Embryonic facial prominence (tissue), 1 donor: Measurements from ENCODE around the gene NCOA6.
A peak's percentile ranks its signal among the peaks of the same experiment; 100 is the strongest.

Experiments used
- DNase-seq: peaks from one replicate; pipeline ENCODE4 v3.0.0-alpha.2; 2016; ENCODE audit errors: extremely low spot score

The NCOA6 gene

DNA sequence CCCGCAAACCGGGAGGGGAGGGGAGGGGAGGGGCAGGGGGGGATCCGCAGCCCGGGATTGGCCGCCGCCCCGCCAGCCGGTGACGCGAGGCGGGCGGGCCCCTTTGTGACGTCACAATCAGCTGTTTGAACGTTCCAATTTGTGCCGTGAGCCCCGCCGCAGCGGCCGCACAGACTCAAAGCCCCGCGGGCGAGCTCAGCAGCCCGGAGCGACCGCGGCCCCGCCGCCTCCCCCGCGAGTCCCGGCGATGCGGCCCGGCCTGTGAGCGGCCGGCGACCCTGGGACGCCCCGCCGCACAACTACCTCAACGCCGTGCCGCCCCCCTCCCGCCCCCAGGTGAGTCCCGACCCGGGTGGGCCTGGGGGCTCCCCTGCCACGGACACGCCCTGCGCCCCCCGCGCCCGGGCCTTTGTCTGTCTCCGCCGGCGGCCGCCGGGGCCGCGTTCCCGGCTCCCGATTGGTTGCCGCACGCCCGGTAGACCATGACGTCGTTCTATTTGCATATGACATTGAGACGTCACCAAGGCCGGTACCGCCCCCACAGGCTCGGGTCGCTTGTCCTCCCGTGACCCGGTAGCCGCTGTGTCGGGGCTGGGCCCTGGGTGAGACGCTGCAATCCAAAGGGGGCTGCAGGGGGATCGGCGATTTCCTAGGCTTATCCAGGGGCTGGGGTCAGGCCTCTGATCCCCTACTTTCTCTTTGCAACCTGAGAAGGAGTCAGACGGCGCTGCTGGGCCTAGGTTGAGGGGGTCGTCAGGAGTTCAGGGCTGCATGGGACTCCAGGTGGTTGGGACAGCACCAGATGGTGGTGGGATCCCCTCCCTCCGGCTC is 121.1 kb downstream of the NCOA6 start, which contains the start of gene TP53INP2:
TSS of gene TP53INP2 (plus strand) at position 168 of the 831 bp plus-strand sequence. CDS start 4,396 bp downstream, outside the sequence.
- DNase-seq = peak; percentile 85

DNA sequence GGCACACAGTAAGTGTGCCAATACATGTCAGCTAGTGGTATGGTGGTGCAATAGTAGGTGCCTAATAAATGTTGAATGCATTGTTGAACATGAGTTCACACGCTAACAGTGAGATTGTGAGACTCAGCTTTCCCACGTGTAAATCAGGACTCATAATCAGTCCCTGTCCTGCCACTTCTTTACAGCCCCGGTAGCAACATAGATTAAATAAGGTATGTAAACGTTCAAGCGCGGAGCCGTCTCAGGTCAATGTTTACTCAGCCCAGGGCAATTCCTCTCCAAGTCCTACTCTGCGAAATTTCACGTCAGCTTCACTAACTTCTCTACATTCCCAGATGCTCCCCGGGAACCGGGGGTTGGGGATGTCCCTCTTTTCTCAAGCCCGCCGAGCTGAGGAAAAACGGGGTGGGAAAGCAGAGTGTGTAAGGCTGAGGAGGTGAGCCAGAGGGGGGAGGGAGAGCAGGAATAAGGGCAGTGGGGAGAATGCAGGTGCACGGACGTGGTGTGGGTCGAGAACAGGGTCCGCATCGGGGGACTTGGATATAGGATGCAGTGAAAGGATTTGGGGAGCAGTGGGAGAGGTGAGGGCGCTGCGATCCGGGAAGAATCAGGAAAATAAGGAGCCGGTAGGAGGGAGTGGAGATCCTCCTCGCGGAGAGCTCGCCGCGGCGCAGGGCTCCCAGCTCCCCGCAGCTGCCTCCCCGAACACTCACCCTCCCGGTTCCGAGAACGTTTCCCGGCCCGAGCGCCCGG is 121.9 kb downstream of the NCOA6 start:
- DNase-seq = no peak

DNA sequence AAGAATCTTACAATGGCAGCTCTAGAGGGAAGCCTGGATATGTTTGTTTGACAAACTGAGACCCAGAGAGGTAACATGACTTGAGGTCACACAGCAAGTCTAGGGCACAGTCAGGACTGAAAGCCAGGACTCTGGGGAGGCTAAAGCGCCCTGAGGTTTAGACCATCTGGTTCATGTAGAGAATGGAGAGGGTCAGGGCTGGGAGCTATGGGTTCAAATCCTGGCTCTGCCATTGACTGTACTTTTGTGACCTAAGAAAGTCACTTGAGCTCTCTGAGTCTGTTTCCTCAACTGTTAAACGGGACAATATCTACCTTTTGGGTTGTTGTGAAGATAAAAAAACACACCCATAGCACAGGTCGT is 122.4 kb downstream of the NCOA6 start:
- no peak for DNase-seq

DNA sequence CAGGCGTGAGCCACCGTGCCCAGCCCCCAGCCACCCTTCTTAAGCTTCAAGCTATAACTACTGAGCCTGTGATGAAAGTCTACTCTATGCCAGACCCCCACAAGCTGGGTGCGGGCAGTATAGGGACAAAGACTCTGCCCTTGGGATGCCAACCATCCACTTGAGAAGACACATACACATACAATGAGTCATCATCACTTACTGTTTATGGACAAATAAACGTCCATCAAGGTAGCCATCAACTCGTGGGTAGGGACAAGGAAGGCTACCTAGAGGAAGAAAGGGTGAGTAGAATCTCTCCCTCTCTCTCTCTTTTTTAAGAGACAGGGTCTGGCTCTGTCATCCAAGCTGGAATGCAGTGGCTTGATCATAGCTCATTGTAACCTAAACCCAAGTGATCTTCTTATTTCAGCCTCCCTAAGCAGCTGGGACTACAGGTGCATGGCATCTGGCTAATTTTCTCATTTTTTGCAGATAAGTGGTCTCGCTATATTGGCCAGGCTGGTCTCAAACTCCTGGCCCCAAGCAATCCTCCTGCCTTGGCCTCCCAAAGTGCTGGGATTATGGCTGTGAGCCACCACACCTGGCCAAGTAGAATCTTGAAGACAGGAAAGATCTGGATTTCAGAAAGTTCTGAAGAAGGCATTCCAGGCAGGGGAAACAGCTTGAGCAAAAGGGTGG is 123.9 kb downstream of the NCOA6 start:
- DNase-seq = no peak

DNA sequence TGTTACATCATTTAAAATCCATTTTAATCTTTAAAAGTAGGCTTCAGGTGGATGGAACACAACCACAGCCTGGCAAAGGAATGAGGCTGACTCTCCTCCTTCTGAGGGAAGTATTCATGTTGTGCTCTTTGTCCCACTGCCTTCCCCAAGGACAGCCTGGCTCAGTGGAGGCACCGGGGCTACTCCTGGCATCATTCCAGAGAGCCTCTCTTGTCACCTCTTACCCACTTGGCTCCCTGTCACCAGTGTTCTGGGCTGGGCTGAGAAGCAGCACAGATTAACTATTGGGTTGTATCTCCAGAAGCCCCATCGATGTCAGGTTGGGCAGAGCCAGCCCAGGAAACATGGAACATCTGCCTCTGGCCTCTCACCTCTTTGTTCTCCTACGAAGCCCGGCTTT is 132.0 kb downstream of the NCOA6 start:
- DNase-seq = no peak

DNA sequence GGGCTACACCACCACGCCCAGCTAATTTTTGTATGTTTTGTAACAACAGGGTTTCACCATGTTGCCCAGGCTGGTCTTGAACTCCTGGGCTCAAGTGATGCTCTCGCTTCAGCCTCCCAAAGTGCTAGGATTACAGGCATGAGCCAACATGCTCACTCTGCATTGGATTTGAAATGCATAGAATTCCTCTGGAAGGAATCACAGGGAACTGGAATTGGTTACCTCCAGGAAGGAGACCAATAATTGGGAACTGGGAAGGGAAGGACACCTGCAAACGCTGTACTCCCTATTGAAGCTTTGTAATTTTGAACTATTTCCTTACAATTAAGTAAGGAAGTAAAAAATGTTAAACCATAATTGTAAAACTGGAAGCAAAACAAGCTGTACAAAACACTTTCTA is 133.6 kb downstream of the NCOA6 start:
- no peak for DNase-seq

DNA sequence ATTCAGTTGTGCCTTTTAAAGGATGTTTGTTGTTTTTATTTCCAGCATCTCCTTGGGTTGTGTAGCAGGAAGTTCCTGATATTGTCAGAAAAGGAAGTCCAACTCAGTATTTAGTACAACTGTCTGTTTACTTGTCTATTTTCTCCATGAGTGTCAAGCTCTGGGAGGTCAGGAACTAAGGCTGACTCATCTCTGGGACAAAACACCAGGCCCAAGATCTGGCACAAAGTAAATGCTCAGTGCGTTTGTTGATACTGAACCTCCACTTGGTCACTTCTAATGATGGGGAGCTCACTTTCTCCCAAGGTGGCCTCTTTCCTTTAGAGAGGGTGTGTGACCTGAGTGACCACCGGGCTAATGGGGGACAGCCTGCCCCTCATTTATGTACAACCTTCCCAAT is 136.0 kb downstream of the NCOA6 start:
- no peak for DNase-seq

DNA sequence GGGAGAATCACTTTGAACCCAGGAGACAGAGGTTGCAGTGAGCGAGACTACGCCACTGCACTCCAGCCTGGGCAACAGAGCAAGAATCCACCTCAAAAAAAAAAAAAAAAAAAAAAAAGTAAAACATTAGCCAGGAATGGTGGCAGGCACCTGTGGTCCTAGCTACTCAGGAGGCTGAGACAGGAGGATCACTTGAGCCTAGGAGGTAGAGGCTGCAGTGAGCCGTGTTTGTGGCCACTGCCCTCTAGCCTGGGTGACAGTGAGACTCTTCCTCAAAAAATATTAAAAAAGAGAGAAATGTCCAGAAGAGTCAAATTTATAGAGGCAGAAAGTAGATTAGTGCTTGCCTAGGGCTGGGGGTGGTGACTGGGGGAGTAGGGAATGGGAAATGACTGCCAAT is 141.8 kb downstream of the NCOA6 start:
- no peak for DNase-seq

DNA sequence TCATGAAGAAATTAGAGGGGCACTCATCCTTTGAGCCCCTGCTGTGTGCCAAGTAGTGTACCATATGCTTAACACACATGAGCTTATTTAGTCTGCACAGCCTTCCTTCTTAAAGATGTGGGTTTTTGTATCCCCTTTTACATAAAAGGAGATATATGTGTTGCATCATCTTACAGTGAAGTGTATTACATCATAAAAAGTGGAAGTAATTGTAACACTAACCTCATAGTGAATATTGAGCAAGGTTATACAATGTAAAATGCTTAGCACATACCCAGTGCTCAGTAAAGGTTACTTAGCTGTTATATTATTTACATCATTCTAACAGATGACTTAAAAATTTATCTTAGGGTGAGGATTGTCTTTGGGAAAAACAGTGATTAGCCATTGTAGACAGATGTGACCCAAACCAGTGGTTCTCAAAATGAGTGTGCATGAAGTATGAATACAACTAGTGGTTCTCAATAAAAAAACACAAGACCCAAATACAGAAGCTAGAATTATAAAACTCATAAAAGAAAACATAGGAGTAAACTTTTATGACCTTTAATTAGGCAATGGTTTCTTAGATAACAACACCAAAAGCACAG is 144.8 kb downstream of the NCOA6 start:
- no peak for DNase-seq

DNA sequence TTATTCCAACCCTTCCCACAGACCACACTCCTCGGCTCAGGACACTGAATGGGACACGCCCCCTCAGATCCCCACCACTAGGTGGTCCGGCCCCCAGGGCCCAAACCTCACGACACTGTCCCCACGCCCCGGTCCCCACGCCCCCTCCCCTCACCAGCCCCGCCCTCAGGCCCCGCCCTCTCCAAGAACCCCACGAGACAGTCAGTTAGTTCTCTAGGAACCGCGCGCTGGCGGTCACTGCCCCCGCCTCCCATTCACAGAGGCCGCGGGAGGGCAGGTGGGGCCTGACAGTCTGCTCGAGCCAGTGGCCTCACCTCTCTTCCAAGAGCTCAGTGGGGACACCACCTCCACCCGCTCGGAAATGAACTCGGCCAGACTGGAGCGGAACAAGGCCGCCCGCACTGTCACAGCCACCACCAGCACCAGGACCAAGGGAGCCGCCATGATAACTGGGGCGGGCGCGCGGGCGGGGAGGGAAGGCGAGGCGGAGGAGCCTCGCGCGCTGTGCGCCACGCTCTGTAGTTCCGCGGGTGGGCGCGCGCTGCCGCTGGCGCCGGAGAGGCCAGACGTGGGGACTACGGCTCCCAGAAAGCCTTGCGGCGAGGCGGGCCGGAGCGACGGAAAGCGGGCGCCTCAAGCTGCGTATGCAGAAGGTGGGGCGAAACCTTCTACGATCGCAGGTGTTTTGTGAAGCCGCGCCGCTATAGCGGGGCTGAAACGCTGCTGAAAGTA is 148.6 kb downstream of the NCOA6 start, which contains the start of gene PIGU:
TSS of gene PIGU (minus strand) at position 451 of the 732 bp plus-strand sequence. CDS start at position 444, 7 bp downstream.
- peak; percentile 90 for DNase-seq

DNA sequence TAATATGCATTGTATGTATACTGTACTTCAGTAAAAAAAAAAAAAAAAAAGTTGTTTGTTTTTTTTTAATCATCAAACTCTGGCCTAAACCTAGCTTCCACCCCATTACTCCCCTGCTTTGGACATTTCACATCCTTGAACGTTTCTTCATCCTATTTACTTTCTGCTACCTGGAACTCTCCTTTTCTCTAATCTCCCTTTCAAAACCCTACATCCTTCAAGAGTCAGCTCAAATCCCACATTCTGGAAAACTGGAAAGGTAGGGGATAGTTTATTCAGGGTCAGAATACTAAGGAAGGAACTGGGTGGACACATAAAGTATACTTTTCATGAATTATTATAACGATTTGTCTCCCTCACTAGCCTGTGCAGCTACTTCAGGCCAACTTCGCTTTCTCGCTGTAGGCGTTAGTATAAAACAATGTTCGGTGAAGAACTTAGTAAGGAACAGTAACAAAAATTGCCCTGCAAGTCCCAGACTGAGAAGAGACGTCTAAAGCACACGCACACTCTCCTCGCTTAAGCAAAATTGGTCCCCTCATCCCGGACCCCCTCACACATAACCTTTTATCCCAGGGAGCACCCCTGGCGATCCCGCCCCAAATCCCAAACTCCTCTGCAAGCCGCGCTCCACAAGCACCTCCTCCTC is 149.3 kb downstream of the NCOA6 start:
- no peak for DNase-seq

DNA sequence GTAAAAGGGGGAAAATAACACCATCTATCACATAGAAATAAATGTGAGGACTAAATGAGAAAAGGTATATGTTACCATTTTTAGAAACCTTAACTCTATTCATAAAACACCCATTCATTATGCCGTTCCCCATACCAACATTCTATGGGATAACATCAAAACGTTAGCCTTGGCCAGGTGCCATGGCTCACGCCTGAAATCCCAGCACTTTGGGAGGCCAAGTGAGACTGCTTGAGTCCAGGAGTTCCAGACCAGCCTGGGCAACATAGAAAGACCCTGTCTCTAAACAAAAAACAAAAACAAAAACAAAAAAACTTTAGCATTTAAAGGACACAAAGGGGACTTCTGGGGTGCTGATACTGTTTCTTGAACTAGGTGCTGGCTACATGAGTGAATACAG is 149.9 kb downstream of the NCOA6 start:
- DNase-seq = no peak

DNA sequence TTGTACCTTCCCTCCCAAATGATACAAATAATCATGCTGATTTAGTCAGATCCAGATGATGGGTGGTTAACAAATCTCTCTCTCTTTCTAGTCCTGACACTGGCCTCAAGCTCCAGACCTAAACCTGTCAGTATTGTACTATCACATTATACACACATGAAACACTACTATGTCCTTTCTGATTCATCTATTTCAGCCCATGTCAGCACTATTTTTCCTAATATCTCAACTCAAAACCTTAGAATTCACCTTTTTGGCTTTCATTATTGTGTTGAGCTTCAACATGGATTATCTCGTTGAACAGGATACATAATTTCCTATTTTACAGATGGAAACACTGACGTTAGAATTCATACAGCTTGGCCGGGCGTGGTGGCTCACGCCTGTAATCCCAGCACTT is 152.0 kb downstream of the NCOA6 start:
- DNase-seq = no peak

DNA sequence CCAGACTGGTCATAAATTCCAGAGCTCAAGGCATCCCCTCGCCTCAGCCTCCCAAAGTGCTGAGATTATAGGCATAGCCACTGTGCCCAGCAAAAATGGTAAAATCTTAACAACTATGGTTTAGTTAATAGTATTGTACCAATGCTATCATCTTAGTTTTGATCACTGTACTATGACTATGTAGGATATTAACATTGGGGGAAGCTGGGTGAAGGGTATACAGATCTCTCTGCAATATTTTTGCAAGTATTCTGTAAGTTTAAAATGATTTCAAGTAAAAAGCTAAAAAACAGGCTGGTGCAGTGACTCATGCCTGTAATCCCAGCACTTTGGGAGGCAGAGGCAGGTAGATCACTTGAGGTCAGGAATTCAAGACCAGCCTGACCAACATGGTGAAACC is 156.4 kb downstream of the NCOA6 start:
- DNase-seq = no peak
